ENCODE measurements around the gene PIGP. TPM values are rescaled to one million over a fixed set of nuclear protein-coding genes. Genes with fewer than 3 reads are reported as not detected.

The PIGP gene
- total RNA-seq, 1 donor from 2014 or later: 21.2 TPM

- FAIRE-seq (no peak), DNase-seq (ENCODE audit: low read depth) (no peak)
- peaks cover 35% of the 10 kb centered on the region for H3K36me3 ChIP-seq (ENCODE audit: insufficient read depth, low read length)
- H3K4me3 ChIP-seq (ENCODE audit: insufficient read depth, low read depth, low read length): no peak overlapping the region
- H3K9me3 ChIP-seq (ENCODE audit: insufficient read depth, low read depth, low read length): no peaks in the 10 kb centered on the region
- H3K4me1 ChIP-seq (ENCODE audit: insufficient read depth, low read length): no peaks in the 10 kb centered on the region
- H3K79me2 ChIP-seq (ENCODE audit: insufficient read depth, low read length): peaks cover 45% of the 10 kb centered on the region
- H3K9ac ChIP-seq (ENCODE audit: low read length): no peak overlapping the region
- peaks cover 7% of the 10 kb centered on the region for H3K36me3 Mint-ChIP-seq (ENCODE audit: low read depth, unreplicated experiment)
- peaks cover 63% of the 10 kb centered on the region for H4K20me1 ChIP-seq (ENCODE audit: insufficient read depth, low read length)
- no peak overlapping the region for H2AFZ ChIP-seq (ENCODE audit: low read depth, low read length)
- H3K27ac ChIP-seq (ENCODE audit: low read depth, low read length): no peak overlapping the region
- H3K27ac Mint-ChIP-seq (ENCODE audit: unreplicated experiment): no peak overlapping the region
- H3K27me3 Mint-ChIP-seq (ENCODE audit: low read depth, unreplicated experiment): no peaks in the 10 kb centered on the region
- no peak overlapping the region for H3K4me2 ChIP-seq (ENCODE audit: low read length)
- no peaks in the 10 kb centered on the region for H3K27me3 ChIP-seq (ENCODE audit: insufficient read depth, low read length)
- H3K4me1 Mint-ChIP-seq (ENCODE audit: low read depth, unreplicated experiment): peaks cover 2% of the 10 kb centered on the region
- no peaks in the 10 kb centered on the region for H3K9me3 Mint-ChIP-seq (ENCODE audit: unreplicated experiment)
- no peak overlapping the region for H3K4me3 Mint-ChIP-seq (ENCODE audit: unreplicated experiment)
- TF ChIP-seq, protein P1, sequence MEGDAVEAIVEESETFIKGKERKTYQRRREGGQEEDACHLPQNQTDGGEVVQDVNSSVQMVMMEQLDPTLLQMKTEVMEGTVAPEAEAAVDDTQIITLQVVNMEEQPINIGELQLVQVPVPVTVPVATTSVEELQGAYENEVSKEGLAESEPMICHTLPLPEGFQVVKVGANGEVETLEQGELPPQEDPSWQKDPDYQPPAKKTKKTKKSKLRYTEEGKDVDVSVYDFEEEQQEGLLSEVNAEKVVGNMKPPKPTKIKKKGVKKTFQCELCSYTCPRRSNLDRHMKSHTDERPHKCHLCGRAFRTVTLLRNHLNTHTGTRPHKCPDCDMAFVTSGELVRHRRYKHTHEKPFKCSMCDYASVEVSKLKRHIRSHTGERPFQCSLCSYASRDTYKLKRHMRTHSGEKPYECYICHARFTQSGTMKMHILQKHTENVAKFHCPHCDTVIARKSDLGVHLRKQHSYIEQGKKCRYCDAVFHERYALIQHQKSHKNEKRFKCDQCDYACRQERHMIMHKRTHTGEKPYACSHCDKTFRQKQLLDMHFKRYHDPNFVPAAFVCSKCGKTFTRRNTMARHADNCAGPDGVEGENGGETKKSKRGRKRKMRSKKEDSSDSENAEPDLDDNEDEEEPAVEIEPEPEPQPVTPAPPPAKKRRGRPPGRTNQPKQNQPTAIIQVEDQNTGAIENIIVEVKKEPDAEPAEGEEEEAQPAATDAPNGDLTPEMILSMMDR (IDR thresholded peaks at IDR 0.05; ENCODE audit: insufficient read depth, low read depth, low read length): no peak
- no peak for TF ChIP-seq EZH2 (IDR thresholded peaks at IDR 0.05; ENCODE audit: insufficient read depth, low read length)
Observed at GRCh38 chr21:37093977-37094376, 21.1 kb upstream of the PIGP start.

- H3K4me3 ChIP-seq (ENCODE audit: insufficient read depth, low read depth, low read length): no peak overlapping the region
- no peak overlapping the region for H3K27ac ChIP-seq (ENCODE audit: low read depth, low read length)
- no peaks in the 10 kb centered on the region for H3K9me3 ChIP-seq (ENCODE audit: insufficient read depth, low read depth, low read length)
- H3K4me1 ChIP-seq (ENCODE audit: insufficient read depth, low read length): peaks cover 6% of the 10 kb centered on the region
- no peak overlapping the region for H3K27ac Mint-ChIP-seq (ENCODE audit: unreplicated experiment)
- H3K4me2 ChIP-seq (ENCODE audit: low read length): no peak overlapping the region
- no peak overlapping the region for H2AFZ ChIP-seq (ENCODE audit: low read depth, low read length)
- no peak overlapping the region for H3K4me3 Mint-ChIP-seq (ENCODE audit: unreplicated experiment)
- H3K36me3 Mint-ChIP-seq (ENCODE audit: low read depth, unreplicated experiment): peaks cover 5% of the 10 kb centered on the region
- TF ChIP-seq EZH2 (IDR thresholded peaks at IDR 0.05; ENCODE audit: insufficient read depth, low read length): no peak
- TF ChIP-seq, protein P1 (IDR thresholded peaks at IDR 0.05; ENCODE audit: insufficient read depth, low read depth, low read length): no peak
- peaks cover 92% of the 10 kb centered on the region for H3K79me2 ChIP-seq (ENCODE audit: insufficient read depth, low read length)
- H3K27me3 ChIP-seq (ENCODE audit: insufficient read depth, low read length): no peaks in the 10 kb centered on the region
- H3K9me3 Mint-ChIP-seq (ENCODE audit: unreplicated experiment): no peaks in the 10 kb centered on the region
- DNase-seq (ENCODE audit: low read depth) (no peak), FAIRE-seq (no peak)
- no peak overlapping the region for H3K9ac ChIP-seq (ENCODE audit: low read length)
- peaks cover 86% of the 10 kb centered on the region for H4K20me1 ChIP-seq (ENCODE audit: insufficient read depth, low read length)
- no peaks in the 10 kb centered on the region for H3K27me3 Mint-ChIP-seq (ENCODE audit: low read depth, unreplicated experiment)
- peaks cover 2% of the 10 kb centered on the region for H3K4me1 Mint-ChIP-seq (ENCODE audit: low read depth, unreplicated experiment)
- H3K36me3 ChIP-seq (ENCODE audit: insufficient read depth, low read length): peaks cover 10% of the 10 kb centered on the region
Observed at GRCh38 chr21:37088186-37088735, 15.4 kb upstream of the PIGP start.

DNA sequence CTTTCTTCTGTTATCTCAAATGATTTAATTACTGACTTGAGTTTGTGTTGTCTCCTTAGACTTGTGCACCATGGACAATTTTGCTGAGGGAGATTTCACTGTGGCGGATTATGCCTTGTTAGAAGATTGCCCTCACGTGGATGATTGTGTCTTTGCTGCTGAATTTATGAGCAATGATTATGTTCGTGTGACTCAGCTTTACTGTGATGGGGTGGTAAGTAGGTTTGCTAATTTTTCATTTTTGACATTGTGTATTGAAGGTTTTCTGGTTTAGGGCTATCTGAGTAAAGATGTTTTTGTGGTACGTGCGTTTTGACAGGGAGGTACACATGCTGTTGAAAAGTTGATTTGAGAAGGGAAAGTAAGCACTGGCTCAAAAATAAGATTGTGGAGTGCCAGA is 14.3 kb upstream of the PIGP start:
- H3K27me3 ChIP-seq (ENCODE audit: insufficient read depth, low read length): no peaks in the 10 kb centered on the region
- H3K9me3 ChIP-seq (ENCODE audit: insufficient read depth, low read depth, low read length): no peaks in the 10 kb centered on the region
- H3K4me1 Mint-ChIP-seq (ENCODE audit: low read depth, unreplicated experiment): peaks cover 6% of the 10 kb centered on the region
- no peak overlapping the region for H3K27ac ChIP-seq (ENCODE audit: low read depth, low read length)
- H3K9me3 Mint-ChIP-seq (ENCODE audit: unreplicated experiment): no peaks in the 10 kb centered on the region
- H3K36me3 ChIP-seq (ENCODE audit: insufficient read depth, low read length): peaks cover 10% of the 10 kb centered on the region
- no peak overlapping the region for H3K4me3 Mint-ChIP-seq (ENCODE audit: unreplicated experiment)
- TF ChIP-seq EZH2 (IDR thresholded peaks at IDR 0.05; ENCODE audit: insufficient read depth, low read length): no peak
- TF ChIP-seq, protein P1 (IDR thresholded peaks at IDR 0.05; ENCODE audit: insufficient read depth, low read depth, low read length): peak; percentile 63
- peak overlapping the region; percentile 8 for H3K9ac ChIP-seq (ENCODE audit: low read length)
- H3K27ac Mint-ChIP-seq (ENCODE audit: unreplicated experiment): no peak overlapping the region
- DNase-seq (ENCODE audit: low read depth) (peak; percentile 63), FAIRE-seq (no peak)
- peaks cover 97% of the 10 kb centered on the region for H3K79me2 ChIP-seq (ENCODE audit: insufficient read depth, low read length)
- peaks cover 7% of the 10 kb centered on the region for H3K36me3 Mint-ChIP-seq (ENCODE audit: low read depth, unreplicated experiment)
- H3K27me3 Mint-ChIP-seq (ENCODE audit: low read depth, unreplicated experiment): no peaks in the 10 kb centered on the region
- H4K20me1 ChIP-seq (ENCODE audit: insufficient read depth, low read length): peaks cover 91% of the 10 kb centered on the region
- no peak overlapping the region for H3K4me3 ChIP-seq (ENCODE audit: insufficient read depth, low read depth, low read length)
- peaks cover 6% of the 10 kb centered on the region for H3K4me1 ChIP-seq (ENCODE audit: insufficient read depth, low read length)
- no peak overlapping the region for H2AFZ ChIP-seq (ENCODE audit: low read depth, low read length)
- H3K4me2 ChIP-seq (ENCODE audit: low read length): no peak overlapping the region
